GM12878 (cell line): ENCODE measurements around the gene TLNRD1. TPM values are rescaled to one million over a fixed set of nuclear protein-coding genes. Genes with fewer than 3 reads are reported as not detected.
"Not testable (repeated sequence)": the region's sequence is repeated elsewhere in the genome, so short reads cannot be mapped to it uniquely, and the experiment has no call there.

Experiments
- ATAC-seq: fragments of 200-7000 bp; cut with Tn5 transposase; 3 replicates; pipeline ENCODE4 v1.9.1; 2020; ENCODE audit warnings: mild to moderate bottlenecking, moderate library complexity
- BruUV-seq: library from RNA; stranded (reverse); fragments of 400-500 nt; replicated peaks from 2 replicates; lab custom pipeline; 2021; lab: Mats Ljungman, UMichigan
- CTCF ChIA-PET: fragments of 300-600 bp; sonication (Branson Sonifier 250); formaldehyde crosslinking; extraction: SDS; loops from one replicate; lab custom pipeline; 2021; ENCODE audit warnings: inconsistent platforms; lab: Yijun Ruan, JAX
- POLR2A ChIA-PET: fragments of 350-600 bp; formaldehyde crosslinking; extraction: SDS; loops from one replicate; lab custom pipeline; 2021; ENCODE audit warnings: inconsistent platforms; lab: Charles Lee
- RAD21 ChIA-PET: fragments of 300-600 bp; sonication (Branson Sonifier 250); formaldehyde crosslinking; loops from one replicate; lab custom pipeline; 2023; ENCODE audit warnings: antibody characterized with exemption; ENCODE audit not compliant: unreplicated experiment; lab: Charles Lee
- SMC1A ChIA-PET: fragments of 300-600 bp; sonication (Branson Sonifier 250); formaldehyde crosslinking; loops from one replicate; lab custom pipeline; 2023; ENCODE audit not compliant: unreplicated experiment, uncharacterized antibody; lab: Charles Lee
- DNase-seq: peaks from one replicate; pipeline ENCODE4 v3.0.0-alpha.2; 2011; ENCODE audit warnings: low read depth, low spot score
- FAIRE-seq: peaks from 3 replicates; lab custom pipeline; 2011; peaks lifted over from hg19 to GRCh38; lab: Jason Lieb, UNC
- H2AFZ ChIP-seq: 2 replicates; pipeline ENCODE4 v1.6.0; 2011; ENCODE audit warnings: low read depth, low read length, control low read depth; ENCODE audit not compliant: control insufficient read depth
- H3K27ac ChIP-seq: 2 replicates; pipeline ENCODE4 v1.5.1; 2011; ENCODE audit warnings: control low read depth; ENCODE audit not compliant: control insufficient read depth, insufficient read depth
- H3K27me3 ChIP-seq, 2 experiments: replicated peaks in 1 of 2; 2 replicates each; pipeline versions ENCODE4 v1.6.0 to v1.6.1; 2011; ENCODE audit warnings: low read length in 1 of 2; ENCODE audit not compliant: control insufficient read depth in 2 of 2, insufficient read depth in 2 of 2
- H3K36me3 ChIP-seq, 2 experiments: 2 replicates each; pipeline ENCODE4 v1.5.1; 2011; ENCODE audit warnings: low read length in 1 of 2; ENCODE audit not compliant: control insufficient read depth in 2 of 2, insufficient read depth in 2 of 2
- H3K4me1 ChIP-seq: 2 replicates; pipeline ENCODE4 v1.6.1; 2011; ENCODE audit warnings: mild to moderate bottlenecking, low read length, moderate library complexity, mixed read lengths; ENCODE audit not compliant: control insufficient read depth, insufficient read depth
- H3K4me2 ChIP-seq: 2 replicates; pipeline ENCODE4 v1.6.0; 2011; ENCODE audit warnings: control low read depth; ENCODE audit not compliant: control insufficient read depth, insufficient read depth
- H3K4me3 ChIP-seq: fragments of 200-600 bp; sonication (generic); 2 replicates; pipeline ENCODE4 v1.5.1; 2016
- H3K79me2 ChIP-seq: 2 replicates; pipeline ENCODE4 v1.6.0; 2011; ENCODE audit warnings: low read length; ENCODE audit not compliant: control insufficient read depth, insufficient read depth
- H3K9ac ChIP-seq: 2 replicates; pipeline ENCODE4 v1.8.0; 2011; ENCODE audit warnings: low read length, control low read depth, mixed read lengths; ENCODE audit not compliant: control insufficient read depth, insufficient read depth
- H3K9me3 ChIP-seq: replicated peaks from 3 replicates; pipeline ENCODE4 v1.5.1; 2011; ENCODE audit warnings: mild to moderate bottlenecking, low read length; ENCODE audit not compliant: control insufficient read depth, insufficient read depth
- H4K20me1 ChIP-seq: 2 replicates; pipeline ENCODE4 v1.6.0; 2011; ENCODE audit not compliant: control insufficient read depth, insufficient read depth
- IKZF2 ChIP-seq, 2 experiments: fragments of 450-650 bp; IDR thresholded peaks; 2 replicates each; pipeline ENCODE4 v1.6.1; 2017; ENCODE audit warnings: mild to moderate bottlenecking in 2 of 2, moderate library complexity in 2 of 2
- RUNX3 ChIP-seq: IDR thresholded peaks from 2 replicates; pipeline ENCODE4 v1.6.1; 2012; ENCODE audit warnings: low read length, inconsistent platforms
- WGBS: methylation state at CpG from one replicate; pipeline ENCODE4 v1.1.6; 2016; ENCODE audit warnings: low lambda C conversion rate; ENCODE audit not compliant: insufficient replicate concordance, insufficient coverage; ENCODE audit errors: missing lambda C conversion rate; 5-methylcytosine and 5-hydroxymethylcytosine counted together
- in situ Hi-C: fragments of 300-500 bp; cut with MboI; formaldehyde crosslinking; loops from 9 replicates; pipeline ENCODE4 v1.14.3; 2018; ENCODE audit warnings: mixed read lengths
- intact Hi-C: fragments of 100-400 bp; cut with micrococcal nuclease; formaldehyde crosslinking; loops from one replicate; pipeline ENCODE4 v1.14.2; 2022; ENCODE audit not compliant: unreplicated experiment
- polyA plus RNA-seq, 11 experiments: library from polyadenylated mRNA; depleted of rRNA in 4 of 11; unstranded in 6 of 11; stranded (reverse) in 5 of 11; fragments of >200 nt; fragmentation: Nextera tagmentation in 4 of 11; fragmentation: Illumina TruSeq in 1 of 11; extraction: Ambion mirVana in 4 of 11; extraction: Trizol in 1 of 11; gene quantifications; 1 replicate in 1 of 11; 2 replicates in 10 of 11; pipeline versions ENCODE4 v1.2.1 to v1.2.3, GENCODE V29; 2011 to 2016; ENCODE audit warnings: inconsistent platforms in 2 of 11, missing spikeins in 2 of 11, low read depth in 1 of 11
- total RNA-seq, 4 experiments: library from RNA; depleted of rRNA in 3 of 4; stranded (reverse); fragments of >200 nt in 3 of 4; fragmentation: Illumina TruSeq in 1 of 4; extraction: Trizol in 1 of 4; gene quantifications; 2 replicates each; pipeline versions ENCODE4 v1.2.1 to v1.2.3, GENCODE V29; 2013 to 2021
- TF ChIP-seq, protein P1 (sequence below): IDR thresholded peaks from 2 replicates; pipeline ENCODE4 v1.6.1; 2011; ENCODE audit warnings: borderline replicate concordance, low read depth, mild to moderate bottlenecking, moderate library complexity, low read length; ENCODE audit not compliant: insufficient read depth, poor library complexity, severe bottlenecking

The TLNRD1 gene
- total and polyA plus RNA-seq, 10 of the 15 experiments (the other 5 are each of a cell fraction or from before 2014, with no cell fraction given), result 2.5 to 44.8 (median 9.1) TPM

DNA sequence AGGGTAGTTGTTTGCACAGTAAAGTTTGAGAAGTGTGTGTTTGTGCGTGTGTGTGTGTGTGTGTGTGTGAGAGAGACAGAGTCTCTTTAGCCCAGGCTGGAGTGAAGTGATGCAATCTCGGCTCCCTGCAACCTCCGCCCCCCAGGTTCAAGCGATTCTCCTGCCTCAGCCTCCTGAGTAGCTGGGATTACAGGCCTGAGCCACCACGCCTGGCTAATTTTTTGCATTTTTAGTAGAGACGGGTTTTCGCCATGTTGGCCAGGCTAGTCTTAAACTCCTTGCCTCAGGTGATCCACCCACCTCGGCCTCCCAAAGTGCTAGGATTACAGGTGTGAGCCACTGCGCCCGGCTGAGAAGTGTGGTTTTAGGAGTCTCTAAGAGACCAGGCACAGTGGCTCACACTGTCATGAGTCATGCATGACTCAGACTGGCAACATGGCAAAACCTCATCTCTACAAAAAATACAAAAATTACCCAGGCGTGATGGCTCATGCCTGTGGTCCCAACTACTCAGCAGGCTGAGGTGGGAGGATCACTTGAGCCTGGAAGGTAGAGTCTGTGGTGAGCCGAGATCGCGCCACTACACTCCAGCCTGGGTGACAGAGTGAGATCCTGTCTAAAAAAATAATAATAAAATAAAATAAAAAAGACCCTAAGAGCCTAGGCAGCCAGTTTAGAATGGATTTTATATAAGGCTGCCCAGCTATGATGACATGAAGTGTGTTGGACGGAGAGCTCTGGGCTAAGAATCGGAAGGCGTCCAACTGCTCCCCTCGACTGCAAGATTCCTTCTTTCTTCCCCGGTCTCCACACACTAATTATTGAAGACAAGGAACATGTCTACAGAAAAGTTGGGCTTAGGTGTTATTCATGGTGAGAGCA lies 44.9 kb upstream of the TLNRD1 start:
- in situ Hi-C loops, H4K20me1 ChIP-seq, H3K9ac ChIP-seq, RAD21 ChIA-PET, H3K4me2 ChIP-seq, H3K79me2 ChIP-seq, H3K27ac ChIP-seq, H3K4me1 ChIP-seq, BruUV-seq, H3K27me3 ChIP-seq, H3K4me3 ChIP-seq, intact Hi-C loops, POLR2A ChIA-PET, H3K36me3 ChIP-seq, H3K9me3 ChIP-seq, H2AFZ ChIP-seq, FAIRE-seq: not testable (repeated sequence)
- 77% methylated on average over 19 of the region's 19 CpGs for WGBS
- CTCF ChIA-PET, result interaction anchor here (2.2 kb wide), 1 partner anchor 310 kb away, joined by 4 read pairs; no protein-coding TSS in a partner anchor
- peak; percentile 79 for ATAC-seq
- SMC1A ChIA-PET, result interaction anchor here (0.7 to 1.4 kb wide), 2 partner anchors 10 to 14 kb away, joined by 4 read pairs; no protein-coding TSS in a partner anchor
- TF ChIP-seq, protein P1, sequence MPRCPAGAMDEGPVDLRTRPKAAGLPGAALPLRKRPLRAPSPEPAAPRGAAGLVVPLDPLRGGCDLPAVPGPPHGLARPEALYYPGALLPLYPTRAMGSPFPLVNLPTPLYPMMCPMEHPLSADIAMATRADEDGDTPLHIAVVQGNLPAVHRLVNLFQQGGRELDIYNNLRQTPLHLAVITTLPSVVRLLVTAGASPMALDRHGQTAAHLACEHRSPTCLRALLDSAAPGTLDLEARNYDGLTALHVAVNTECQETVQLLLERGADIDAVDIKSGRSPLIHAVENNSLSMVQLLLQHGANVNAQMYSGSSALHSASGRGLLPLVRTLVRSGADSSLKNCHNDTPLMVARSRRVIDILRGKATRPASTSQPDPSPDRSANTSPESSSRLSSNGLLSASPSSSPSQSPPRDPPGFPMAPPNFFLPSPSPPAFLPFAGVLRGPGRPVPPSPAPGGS, result peak; percentile 71
- peak; percentile 18; the same call in 1 of the 2 replicates for TF ChIP-seq RUNX3
- 0 out of 4 replicates have a peak, but pooled peaks have one; percentile 17 to 27 for TF ChIP-seq IKZF2 (IDR thresholded peaks at IDR 0.05)
- TF ChIP-seq, all 136 proteins: peak for 3; not testable (repeated sequence) for 133
- not testable (repeated sequence) for DNase-seq
